HG02970 (cell line): ENCODE data around the gene NEK1.
"Not testable (repeated sequence)": the region's sequence is repeated elsewhere in the genome, so short reads cannot be mapped to it uniquely, and the experiment has no call there.

Experiments
- ATAC-seq: cut with Tn5 transposase; IDR thresholded peaks from one replicate; pipeline ENCODE4 v1.9.1; 2021; ENCODE audit warnings: mild to moderate bottlenecking, moderate library complexity, moderate number of reproducible peaks; ENCODE audit not compliant: unreplicated experiment, low FRiP score

Gene NEK1

GRCh38 chr4:169626331-169627282, 14.2 kb upstream of the NEK1 start:
- ATAC-seq = no peak

GRCh38 chr4:169625886-169626285, 13.5 kb upstream of the NEK1 start:
- ATAC-seq = no peak

GRCh38 chr4:169624012-169624411, 11.6 kb upstream of the NEK1 start:
- not testable (repeated sequence) for ATAC-seq

- ATAC-seq = no peak
Measured at GRCh38 chr4:169622566-169622965, 10.2 kb upstream of the NEK1 start.

GRCh38 chr4:169621731-169622492, 9.5 kb upstream of the NEK1 start:
- no peak for ATAC-seq

GRCh38 chr4:169620880-169621248, 8.5 kb upstream of the NEK1 start:
- no peak for ATAC-seq

- peak; percentile 96 for ATAC-seq
Measured at GRCh38 chr4:169619958-169620879, 7.8 kb upstream of the NEK1 start, which contains the start of gene CLCN3. Gene CLCN3 (plus strand): TSS chr4:169620578. CDS start chr4:169635929, 15,351 bp downstream.

GRCh38 chr4:169619518-169619957, 7.2 kb upstream of the NEK1 start:
- peak; percentile 32 for ATAC-seq

- ATAC-seq = no peak
Measured at GRCh38 chr4:169618986-169619385, 6.6 kb upstream of the NEK1 start.

GRCh38 chr4:169618286-169618685, 5.9 kb upstream of the NEK1 start:
- ATAC-seq = no peak

- no peak for ATAC-seq
Measured at GRCh38 chr4:169617306-169617705, 4.9 kb upstream of the NEK1 start.

GRCh38 chr4:169616846-169617245, 4.5 kb upstream of the NEK1 start:
- ATAC-seq = no peak

- no peak for ATAC-seq
Measured at GRCh38 chr4:169615467-169616106, 3.2 kb upstream of the NEK1 start.

GRCh38 chr4:169612871-169613859, 782 bp upstream of the NEK1 start:
- ATAC-seq = peak; percentile 31

- ATAC-seq = no peak
Measured at GRCh38 chr4:169611157-169611556, 1.2 kb downstream of the NEK1 start.

- no peak for ATAC-seq
Measured at GRCh38 chr4:169604903-169605331, 7.5 kb downstream of the NEK1 start.

- no peak for ATAC-seq
Measured at GRCh38 chr4:169604131-169604900, 8.1 kb downstream of the NEK1 start.

GRCh38 chr4:169603312-169603711, 9.1 kb downstream of the NEK1 start:
- no peak for ATAC-seq
